SH-SY5Y (cell line): ENCODE results near the gene RSU1.

Experiments
- GATA2 ChIP-seq: IDR thresholded peaks from 2 replicates; pipeline ENCODE4 v1.6.1; 2011; ENCODE audit warnings: mild to moderate bottlenecking, low read depth, low read length
- GATA3 ChIP-seq: IDR thresholded peaks from 2 replicates; pipeline ENCODE4 v1.6.1; 2011; ENCODE audit warnings: low read depth, mild to moderate bottlenecking, low read length, moderate library complexity

DNA sequence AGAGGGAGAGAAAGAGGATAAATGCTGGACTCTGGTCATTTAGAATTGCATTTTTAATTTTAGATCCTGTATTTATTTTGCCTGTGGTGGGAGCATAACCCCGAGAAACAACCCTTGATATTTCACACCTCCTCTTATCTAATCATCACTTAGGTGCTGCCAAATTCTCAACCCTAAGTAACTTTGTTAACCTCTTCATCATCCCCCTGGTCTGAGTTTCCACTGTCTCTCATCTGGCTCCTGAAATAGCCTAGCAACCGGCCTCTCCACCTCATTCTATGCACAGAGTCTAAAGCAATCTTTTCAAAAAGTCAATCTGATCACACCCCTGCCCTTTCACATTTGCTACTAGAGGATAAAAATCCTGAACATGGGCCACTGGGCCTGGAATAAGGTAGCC, 177.1 kb downstream of the RSU1 start:
- TF ChIP-seq GATA2 (no peak), GATA3 (no peak)
